ENCODE results near the gene CAPS. TPM values are rescaled to one million over a fixed set of nuclear protein-coding genes. Genes with fewer than 3 reads are reported as not detected.

The CAPS gene
- total RNA-seq, 1 experiment from 2014 or later = 32.0 TPM

DNA sequence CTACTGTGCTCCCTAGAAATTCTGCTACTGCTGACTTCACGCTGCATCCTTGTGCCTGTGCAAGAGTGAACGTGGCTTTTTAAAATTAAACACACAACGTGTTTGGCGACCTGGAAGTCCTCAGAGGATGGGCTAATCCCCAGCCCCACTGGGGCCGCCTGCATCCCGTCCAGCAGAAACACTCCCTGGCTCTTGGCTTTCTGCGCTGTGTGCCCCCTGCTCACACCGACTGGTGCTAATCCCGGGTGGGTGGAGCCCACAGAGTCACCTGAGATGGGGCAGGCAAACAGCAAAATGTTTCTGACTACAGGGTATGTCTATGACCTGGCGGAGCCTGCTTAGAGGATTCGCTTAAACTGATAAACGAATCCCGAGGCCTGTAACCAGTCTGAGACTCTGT is 15.1 kb downstream of the CAPS start:
- Histone ChIP-seq H3K36me3 (ENCODE audit: low read depth) (no peaks in the 10 kb centered on the region), H3K9me3 (ENCODE audit: insufficient read depth, low read depth) (no peaks in the 10 kb centered on the region), H3K79me2 (ENCODE audit: low read depth) (no peaks in the 10 kb centered on the region), H3K4me3 (no peak overlapping the region), H3K27me3 (ENCODE audit: insufficient read depth, low read depth) (no peaks in the 10 kb centered on the region), H3K4me2 (no peak overlapping the region), H3F3A (ENCODE audit: insufficient read depth, low read depth) (no peaks in the 10 kb centered on the region), H3K9me2 (ENCODE audit: insufficient read depth) (no peaks in the 10 kb centered on the region), H4K20me1 (ENCODE audit: insufficient read depth) (no peaks in the 10 kb centered on the region), H3K27ac (no peak overlapping the region), H3K4me1 (replicated peaks; ENCODE audit: insufficient read depth) (no peaks in the 10 kb centered on the region), H2AFZ (no peak overlapping the region)
- DNase-seq = no peak
- TF ChIP-seq, protein P1, sequence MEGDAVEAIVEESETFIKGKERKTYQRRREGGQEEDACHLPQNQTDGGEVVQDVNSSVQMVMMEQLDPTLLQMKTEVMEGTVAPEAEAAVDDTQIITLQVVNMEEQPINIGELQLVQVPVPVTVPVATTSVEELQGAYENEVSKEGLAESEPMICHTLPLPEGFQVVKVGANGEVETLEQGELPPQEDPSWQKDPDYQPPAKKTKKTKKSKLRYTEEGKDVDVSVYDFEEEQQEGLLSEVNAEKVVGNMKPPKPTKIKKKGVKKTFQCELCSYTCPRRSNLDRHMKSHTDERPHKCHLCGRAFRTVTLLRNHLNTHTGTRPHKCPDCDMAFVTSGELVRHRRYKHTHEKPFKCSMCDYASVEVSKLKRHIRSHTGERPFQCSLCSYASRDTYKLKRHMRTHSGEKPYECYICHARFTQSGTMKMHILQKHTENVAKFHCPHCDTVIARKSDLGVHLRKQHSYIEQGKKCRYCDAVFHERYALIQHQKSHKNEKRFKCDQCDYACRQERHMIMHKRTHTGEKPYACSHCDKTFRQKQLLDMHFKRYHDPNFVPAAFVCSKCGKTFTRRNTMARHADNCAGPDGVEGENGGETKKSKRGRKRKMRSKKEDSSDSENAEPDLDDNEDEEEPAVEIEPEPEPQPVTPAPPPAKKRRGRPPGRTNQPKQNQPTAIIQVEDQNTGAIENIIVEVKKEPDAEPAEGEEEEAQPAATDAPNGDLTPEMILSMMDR (conservative IDR thresholded peaks at IDR 0.05) = no peak
- TF ChIP-seq EZH2 (IDR thresholded peaks at IDR 0.05; ENCODE audit: low read depth) = no peak
- POLR2A ChIA-PET (ENCODE audit: unreplicated experiment) = no interaction called here
- BruUV-seq (replicated peaks) = no TSS peak
- CTCF ChIA-PET = no interaction called here
- intact Hi-C loops (cut with micrococcal nuclease; ENCODE audit: unreplicated experiment) = no loop called here

DNA sequence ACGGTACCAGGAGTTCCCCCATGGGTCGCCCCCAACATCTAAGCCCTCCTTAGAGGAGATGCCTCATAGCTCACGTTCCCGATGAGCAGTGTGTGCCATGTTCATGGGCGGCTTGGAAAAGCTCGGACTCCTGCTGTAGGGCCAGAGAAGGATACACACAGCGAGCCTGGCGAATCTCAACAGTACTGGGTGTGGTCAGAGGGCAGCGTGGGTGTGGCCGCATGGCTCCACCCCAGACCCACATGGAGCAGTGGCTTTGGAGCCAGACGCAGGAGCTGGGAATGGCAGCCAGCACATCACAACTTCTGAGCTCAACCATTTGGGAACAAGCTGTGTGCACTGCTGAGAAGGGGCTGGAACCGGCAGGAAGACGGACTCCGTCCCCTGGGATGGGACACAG is 15.6 kb downstream of the CAPS start:
- Histone ChIP-seq H3K9me2 (ENCODE audit: insufficient read depth) (no peaks in the 10 kb centered on the region), H2AFZ (no peak overlapping the region), H3K4me3 (no peak overlapping the region), H3F3A (ENCODE audit: insufficient read depth, low read depth) (no peaks in the 10 kb centered on the region), H3K9me3 (ENCODE audit: insufficient read depth, low read depth) (no peaks in the 10 kb centered on the region), H3K4me1 (replicated peaks; ENCODE audit: insufficient read depth) (no peaks in the 10 kb centered on the region), H4K20me1 (ENCODE audit: insufficient read depth) (no peaks in the 10 kb centered on the region), H3K27ac (no peak overlapping the region), H3K36me3 (ENCODE audit: low read depth) (no peaks in the 10 kb centered on the region), H3K27me3 (ENCODE audit: insufficient read depth, low read depth) (no peaks in the 10 kb centered on the region), H3K4me2 (no peak overlapping the region), H3K79me2 (ENCODE audit: low read depth) (no peaks in the 10 kb centered on the region)
- intact Hi-C loops (cut with micrococcal nuclease; ENCODE audit: unreplicated experiment) = no loop called here
- no TSS peak for BruUV-seq (replicated peaks)
- TF ChIP-seq, protein P1 (conservative IDR thresholded peaks at IDR 0.05) = no peak
- no peak for TF ChIP-seq EZH2 (IDR thresholded peaks at IDR 0.05; ENCODE audit: low read depth)
- CTCF ChIA-PET = no interaction called here
- no peak for DNase-seq
- POLR2A ChIA-PET (ENCODE audit: unreplicated experiment) = no interaction called here

DNA sequence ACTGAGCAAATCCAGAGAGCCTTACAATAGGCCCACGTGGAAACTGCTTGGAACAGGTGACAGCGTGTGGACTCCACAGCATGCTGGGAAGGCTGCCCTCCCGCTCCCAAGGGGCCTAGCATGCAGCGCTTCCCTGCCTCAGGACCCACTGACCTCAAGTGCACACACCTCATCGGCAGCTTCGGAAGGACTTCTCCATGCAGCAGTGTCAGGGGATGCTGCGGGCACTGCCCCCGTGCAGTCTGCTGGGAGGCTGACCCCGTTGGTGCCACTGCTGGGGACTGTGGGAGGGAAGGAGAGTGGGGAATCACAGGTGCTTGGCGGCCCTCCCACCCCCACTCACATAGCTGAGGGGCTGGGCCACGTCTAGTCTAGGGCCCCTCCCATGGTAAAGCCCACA is 17.2 kb downstream of the CAPS start:
- intact Hi-C loops (cut with micrococcal nuclease; ENCODE audit: unreplicated experiment) = no loop called here
- TF ChIP-seq, protein P1 (conservative IDR thresholded peaks at IDR 0.05) = no peak
- TF ChIP-seq EZH2 (IDR thresholded peaks at IDR 0.05; ENCODE audit: low read depth) = no peak
- H3K4me3 ChIP-seq = no peak overlapping the region
- no peak overlapping the region for H2AFZ ChIP-seq
- no peaks in the 10 kb centered on the region for H3K9me2 ChIP-seq (ENCODE audit: insufficient read depth)
- H4K20me1 ChIP-seq (ENCODE audit: insufficient read depth) = no peaks in the 10 kb centered on the region
- CTCF ChIA-PET = no interaction called here
- H3K9me3 ChIP-seq (ENCODE audit: insufficient read depth, low read depth) = no peaks in the 10 kb centered on the region
- no peaks in the 10 kb centered on the region for H3K27me3 ChIP-seq (ENCODE audit: insufficient read depth, low read depth)
- no peak for DNase-seq
- H3K27ac ChIP-seq = no peak overlapping the region
- no peaks in the 10 kb centered on the region for H3K36me3 ChIP-seq (ENCODE audit: low read depth)
- no peak overlapping the region for H3K4me2 ChIP-seq
- H3K79me2 ChIP-seq (ENCODE audit: low read depth) = no peaks in the 10 kb centered on the region
- BruUV-seq (replicated peaks) = no TSS peak
- H3F3A ChIP-seq (ENCODE audit: insufficient read depth, low read depth) = no peaks in the 10 kb centered on the region
- H3K4me1 ChIP-seq (replicated peaks; ENCODE audit: insufficient read depth) = no peaks in the 10 kb centered on the region
- POLR2A ChIA-PET (ENCODE audit: unreplicated experiment) = no interaction called here
